ENCODE measurements around the gene RASGRP2. TPM values are rescaled to one million over a fixed set of nuclear protein-coding genes. Genes with fewer than 3 reads are reported as not detected.

RASGRP2 gene
- total RNA-seq, 1 experiment from 2014 or later: 26.9 TPM

- Mint-ChIP-seq H3K36me3 (ENCODE audit: insufficient read depth in 1 of 3, low read depth in 3 of 3) (peaks cover 13 to 38% (median 31%) of the 10 kb centered on the region in 3 experiments; a peak in 6 of 7 replicates), H3K4me1 (peaks cover 64 to 75% of the 10 kb centered on the region in 2 experiments), H3K27ac (peak overlapping the region in 2 of 3 experiments; percentile 91 to 96; a peak in 4 of 7 replicates), H3K9me3 (no peaks in the 10 kb centered on the region; a peak in 1 of 5 replicates), H3K27me3 (ENCODE audit: low read depth) (no peaks in the 10 kb centered on the region; the same call in 1 of the 2 replicates), H3K4me3 (peak overlapping the region in 1 of 2 experiments; percentile 51; a peak in 2 of 5 replicates)
- H4K20me1 ChIP-seq (ENCODE audit: control insufficient read depth, insufficient read depth, insufficient read length): no peaks in the 10 kb centered on the region
- H4K5ac ChIP-seq (ENCODE audit: insufficient read length, low read depth, low read length): no peak overlapping the region
- no peak overlapping the region for H3K23ac ChIP-seq (ENCODE audit: insufficient read length, low read depth, low read length)
- no peak overlapping the region for H3K9ac ChIP-seq (ENCODE audit: extremely low read depth, insufficient read length, low read length)
- no peak overlapping the region for H2BK15ac ChIP-seq (ENCODE audit: low read depth, low read length)
- H2BK20ac ChIP-seq (ENCODE audit: low read depth, low read length, poor library complexity, severe bottlenecking): no peak overlapping the region
- no peak overlapping the region for H3K18ac ChIP-seq (ENCODE audit: insufficient read length, low read depth, low read length)
- H3K9me3 ChIP-seq (ENCODE audit: control insufficient read depth, low read depth, low read length): no peaks in the 10 kb centered on the region
- H3K56ac ChIP-seq (ENCODE audit: insufficient read length, low read depth, low read length): no peak overlapping the region
- no peak for TF ChIP-seq CTCF (conservative IDR thresholded peaks at IDR 0.05)
- H2AFZ ChIP-seq (ENCODE audit: low read length): no peak overlapping the region
- H4K8ac ChIP-seq (replicated peaks; ENCODE audit: insufficient read length, low read depth, low read length): no peak overlapping the region
- no peak overlapping the region for H2BK12ac ChIP-seq (ENCODE audit: insufficient read length, low read depth, low read length)
- H3K4me2 ChIP-seq (ENCODE audit: insufficient read depth, insufficient read length, low read length): no peak overlapping the region
- no peaks in the 10 kb centered on the region for H3K27me3 ChIP-seq (ENCODE audit: insufficient read depth, low read length)
- no peaks in the 10 kb centered on the region for H3K23me2 ChIP-seq (ENCODE audit: insufficient read length, low read depth, low read length, poor library complexity, severe bottlenecking)
- no peaks in the 10 kb centered on the region for H3K79me1 ChIP-seq (ENCODE audit: insufficient read depth, low read depth, low read length, poor library complexity, severe bottlenecking)
- no peak overlapping the region for H2AK5ac ChIP-seq (ENCODE audit: insufficient read length, low read length)
- no CpG with 5 or more reads among the region's 7 CpGs for WGBS (ENCODE audit: extremely low coverage, insufficient read length, low lambda C conversion rate)
- no peak overlapping the region for H3K4ac ChIP-seq (ENCODE audit: low read depth, low read length)
- H3K79me2 ChIP-seq (ENCODE audit: insufficient read depth, low read length): no peaks in the 10 kb centered on the region
- no peak overlapping the region for H3T11ph ChIP-seq (ENCODE audit: low read length)
- peaks cover 4% of the 10 kb centered on the region; the same call in 1 of the 2 replicates for H3K4me1 ChIP-seq (ENCODE audit: insufficient read depth, low read length)
- H3K27ac ChIP-seq (ENCODE audit: insufficient read length, low read depth, low read length): no peak overlapping the region
- no peak for DNase-seq
- H4K91ac ChIP-seq (ENCODE audit: insufficient read length, low read depth, low read length): no peak overlapping the region
- H2BK5ac ChIP-seq (ENCODE audit: insufficient read length, low read length): no peak overlapping the region
- H2BK120ac ChIP-seq (ENCODE audit: low read depth, low read length, poor library complexity, severe bottlenecking): no peak overlapping the region
- no peak overlapping the region for H3K14ac ChIP-seq (ENCODE audit: insufficient read depth, low read length)
Observed at GRCh38 chr11:64760759-64761420, 16.9 kb upstream of the RASGRP2 start.
